GM12891 (cell line): Measurements from ENCODE around the gene GRK3.

ENCODE experiments used
- DNase-seq: peaks from one replicate; pipeline ENCODE4 v3.0.0; 2011; ENCODE audit warnings: low spot score; ENCODE audit not compliant: insufficient read length
- FAIRE-seq: peaks from 2 replicates; lab custom pipeline; 2011; peaks lifted over from hg19 to GRCh38; lab: Jason Lieb, UNC
- PAX5 ChIP-seq: IDR thresholded peaks from 2 replicates; pipeline ENCODE4 v1.6.1; 2011; ENCODE audit warnings: low read length, moderate library complexity, mild to moderate bottlenecking; ENCODE audit not compliant: insufficient read depth, severe bottlenecking
- POLR2A ChIP-seq: IDR thresholded peaks from 2 replicates; pipeline ENCODE4 v1.6.1; 2011; ENCODE audit warnings: low read depth, low read length, control low read depth
- POLR2AphosphoS5 ChIP-seq: IDR thresholded peaks from 2 replicates; pipeline ENCODE4 v1.6.1; 2011; ENCODE audit warnings: low read depth, low read length, control low read depth
- POU2F2 ChIP-seq: IDR thresholded peaks from 2 replicates; pipeline ENCODE4 v1.6.1; 2011; ENCODE audit warnings: low read depth, mild to moderate bottlenecking, control low read depth, low read length, moderate library complexity
- SPI1 ChIP-seq: IDR thresholded peaks from 2 replicates; pipeline ENCODE4 v1.6.1; 2011; ENCODE audit warnings: low read depth, low read length, control low read depth
- TAF1 ChIP-seq: IDR thresholded peaks from 2 replicates; pipeline ENCODE4 v1.6.1; 2011; ENCODE audit warnings: low read depth, low read length, control low read depth

Gene GRK3

DNA sequence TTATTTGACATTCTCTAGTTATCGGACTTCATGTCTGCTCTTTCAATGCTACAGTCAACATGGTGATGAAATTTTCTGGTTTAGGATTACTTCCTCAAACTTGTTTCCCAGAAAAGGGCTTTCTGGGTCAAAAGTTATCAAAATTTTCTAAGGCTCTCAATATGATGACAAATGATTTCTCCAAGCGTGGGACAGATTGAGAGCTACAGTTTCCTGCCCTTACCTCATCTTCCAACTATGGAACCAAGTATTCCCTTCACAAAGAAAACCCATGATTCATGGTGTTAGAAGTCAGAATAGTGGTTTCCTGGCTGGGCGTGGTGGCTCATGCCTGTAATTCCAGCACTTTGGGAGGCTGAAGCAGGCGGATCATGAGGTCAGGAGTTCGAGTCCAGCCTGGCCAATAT, 195.4 kb downstream of the GRK3 start:
- DNase-seq (no peak), FAIRE-seq (no peak)
- TF ChIP-seq PAX5 (no peak), SPI1 (no peak), TAF1 (no peak), POU2F2 (no peak), POLR2A (no peak), POLR2AphosphoS5 (no peak)

DNA sequence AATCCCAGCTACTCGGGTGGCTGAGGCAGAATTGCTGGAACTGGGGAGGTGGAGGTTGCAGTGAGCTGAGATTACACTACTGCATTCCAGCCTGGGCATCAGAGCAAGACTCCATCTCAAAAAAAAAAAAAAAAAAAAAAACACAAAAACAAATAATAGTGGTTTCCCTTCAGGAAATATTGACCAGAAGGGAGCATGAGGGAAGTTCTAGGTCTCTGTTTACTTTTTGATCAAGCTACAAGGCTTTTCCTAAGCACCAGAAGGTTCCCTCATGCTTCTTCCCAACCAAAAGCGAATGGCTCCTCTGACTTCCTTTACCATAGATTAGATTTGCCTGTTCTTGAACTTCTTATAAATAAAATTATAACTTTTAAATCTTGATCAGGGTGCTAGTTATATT, 195.8 kb downstream of the GRK3 start:
- no peak for TF ChIP-seq PAX5
- no peak for TF ChIP-seq POU2F2
- TF ChIP-seq POLR2AphosphoS5 = no peak
- TF ChIP-seq POLR2A = no peak
- TF ChIP-seq SPI1 = no peak
- no peak for TF ChIP-seq TAF1
- FAIRE-seq = no peak

GRCh38 chr22:25760848-25761595, 196.5 kb downstream of the GRK3 start:
- FAIRE-seq (no peak), DNase-seq (no peak)
- TF ChIP-seq PAX5 (no peak), POLR2A (no peak), POLR2AphosphoS5 (no peak), TAF1 (no peak), POU2F2 (no peak), SPI1 (no peak)

More for the DNA sequence above, 195.8 kb downstream of the GRK3 start:
- DNase-seq = no peak

DNA sequence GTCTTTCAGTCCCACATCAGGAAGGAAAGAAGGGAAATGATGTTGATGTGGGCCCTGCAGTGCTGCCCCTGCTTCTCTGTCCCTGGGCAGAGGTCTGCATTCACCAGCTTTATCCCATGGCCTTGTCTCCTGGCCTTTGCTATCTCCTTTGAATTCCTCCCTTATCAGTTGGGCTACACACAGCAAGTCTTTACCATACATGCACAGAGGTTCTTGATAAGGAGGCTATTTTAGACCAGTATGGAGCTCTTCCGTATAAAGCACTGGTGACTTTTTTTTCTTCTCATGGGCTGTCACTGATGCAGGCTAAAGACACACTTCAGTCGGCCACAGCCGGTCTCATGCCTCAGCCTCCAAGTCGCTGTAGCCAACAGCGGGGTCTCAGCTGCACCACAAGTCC, 197.7 kb downstream of the GRK3 start:
- no peak for FAIRE-seq
- no peak for TF ChIP-seq POLR2AphosphoS5
- no peak for TF ChIP-seq SPI1
- no peak for TF ChIP-seq TAF1
- TF ChIP-seq POLR2A = no peak
- TF ChIP-seq POU2F2 = no peak
- TF ChIP-seq PAX5 = no peak

DNA sequence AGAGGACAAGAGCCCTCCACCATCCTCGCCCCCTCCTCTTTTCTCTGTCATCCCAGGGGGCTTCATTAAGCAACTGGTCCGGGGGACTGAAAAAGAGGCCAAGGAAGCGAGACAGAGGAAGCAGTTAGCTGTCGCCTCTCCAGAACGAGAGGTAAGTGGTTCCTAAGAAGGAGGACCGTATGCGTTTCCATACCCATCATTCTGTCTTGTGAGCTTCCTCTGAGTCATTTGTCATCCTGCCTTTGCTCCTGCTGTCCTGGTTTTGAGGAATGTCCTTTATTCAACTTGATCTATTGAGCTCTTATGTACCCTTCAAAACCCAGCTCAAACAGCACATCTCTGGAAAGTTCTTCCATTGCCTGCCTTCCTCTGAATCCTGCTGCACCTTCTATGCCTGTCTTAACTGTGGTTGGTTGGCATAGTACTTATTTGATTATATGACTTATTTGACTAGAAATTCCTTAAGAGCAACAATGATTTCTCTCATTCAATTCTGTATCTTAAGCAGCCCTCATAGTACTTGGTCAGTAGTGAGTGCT, 198.8 kb downstream of the GRK3 start:
- FAIRE-seq (no peak), DNase-seq (no peak)
- no peak for TF ChIP-seq SPI1
- no peak for TF ChIP-seq POU2F2
- TF ChIP-seq POLR2A = no peak
- no peak for TF ChIP-seq POLR2AphosphoS5
- TF ChIP-seq TAF1 = no peak

More for the DNA sequence above, 197.7 kb downstream of the GRK3 start:
- no peak for DNase-seq

DNA sequence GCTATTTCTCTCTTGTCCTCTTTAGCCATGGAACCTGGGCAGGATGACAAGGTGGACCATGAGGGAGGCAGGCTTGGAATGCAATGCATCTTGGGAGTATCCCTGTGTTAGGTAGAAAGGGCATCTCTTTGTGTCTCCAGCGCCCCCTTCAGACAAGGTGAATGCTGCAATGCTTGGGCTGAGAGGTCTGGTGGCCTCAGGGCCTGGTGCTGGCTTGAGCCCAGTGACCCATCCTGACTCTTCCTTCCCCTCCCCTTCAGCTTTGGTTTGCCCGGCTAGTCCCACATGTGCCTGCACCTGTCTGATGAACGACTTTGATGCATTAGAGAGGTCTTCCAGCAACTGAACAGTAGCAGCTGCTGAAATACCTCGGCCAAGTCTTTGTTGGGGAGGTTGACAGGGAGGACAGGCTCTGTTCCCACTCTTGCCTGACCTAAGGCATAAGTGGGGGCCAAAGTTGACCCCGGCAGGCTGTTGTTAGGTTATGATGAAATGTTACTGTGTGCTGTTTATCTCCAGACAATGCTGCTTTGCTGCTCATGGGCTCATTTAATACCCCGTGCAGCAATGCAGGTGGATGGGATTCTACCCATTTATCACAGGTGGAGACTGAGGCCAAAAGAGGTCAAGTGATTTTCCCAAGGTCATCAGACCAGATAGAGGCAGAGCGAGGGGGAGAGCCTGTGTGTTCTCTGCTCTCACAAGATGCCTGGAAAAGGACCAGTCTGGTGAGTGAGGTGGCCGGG, 200.0 kb downstream of the GRK3 start:
- DNase-seq (no peak), FAIRE-seq (no peak)
- TF ChIP-seq POLR2A (no peak), PAX5 (no peak), POLR2AphosphoS5 (no peak), TAF1 (no peak), SPI1 (no peak), POU2F2 (no peak)

GRCh38 chr22:25765016-25765367, 200.5 kb downstream of the GRK3 start:
- DNase-seq (no peak), FAIRE-seq (no peak)
- TF ChIP-seq SPI1 (no peak), PAX5 (no peak), POLR2A (no peak), POLR2AphosphoS5 (no peak), TAF1 (no peak), POU2F2 (no peak)

- DNase-seq (no peak), FAIRE-seq (no peak)
- no peak for TF ChIP-seq PAX5
- no peak for TF ChIP-seq SPI1
- no peak for TF ChIP-seq POLR2A
- TF ChIP-seq TAF1 = no peak
- TF ChIP-seq POU2F2 = no peak
- TF ChIP-seq POLR2AphosphoS5 = no peak
These were observed 201.3 kb downstream of the GRK3 start for GRCh38 chr22:25765801-25766200.

DNA sequence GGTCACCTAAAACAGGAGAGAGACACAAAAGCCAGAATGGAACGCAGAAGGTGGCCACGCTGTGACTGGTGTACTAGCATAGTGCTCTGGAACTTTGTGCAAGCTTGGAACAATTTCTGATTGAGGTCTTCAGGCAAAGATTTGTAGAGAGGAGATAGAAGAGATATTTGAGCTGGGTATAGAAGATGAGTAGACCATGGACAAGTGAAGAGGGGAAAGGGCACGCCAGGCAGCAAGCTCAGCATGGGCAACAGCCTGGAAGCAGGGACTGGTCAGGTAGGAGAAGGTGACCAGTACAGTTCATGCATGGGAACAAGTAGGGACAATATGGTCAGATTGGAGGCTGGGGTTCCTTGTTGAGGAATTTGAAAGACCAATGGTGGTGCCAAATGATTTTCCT, 201.9 kb downstream of the GRK3 start:
- no peak for TF ChIP-seq POU2F2
- no peak for TF ChIP-seq PAX5
- no peak for TF ChIP-seq POLR2AphosphoS5
- no peak for TF ChIP-seq SPI1
- no peak for TF ChIP-seq TAF1
- no peak for TF ChIP-seq POLR2A
- FAIRE-seq (no peak), DNase-seq (no peak)
